ENCODE data around the gene DYNC2LI1. TPM values are rescaled to one million over a fixed set of nuclear protein-coding genes. Genes with fewer than 3 reads are reported as not detected.

DYNC2LI1 gene
- polyA plus RNA-seq, 2 of the 4 experiments (the other 2 are of a cell fraction) = 22.2 to 44.3 TPM

DNA sequence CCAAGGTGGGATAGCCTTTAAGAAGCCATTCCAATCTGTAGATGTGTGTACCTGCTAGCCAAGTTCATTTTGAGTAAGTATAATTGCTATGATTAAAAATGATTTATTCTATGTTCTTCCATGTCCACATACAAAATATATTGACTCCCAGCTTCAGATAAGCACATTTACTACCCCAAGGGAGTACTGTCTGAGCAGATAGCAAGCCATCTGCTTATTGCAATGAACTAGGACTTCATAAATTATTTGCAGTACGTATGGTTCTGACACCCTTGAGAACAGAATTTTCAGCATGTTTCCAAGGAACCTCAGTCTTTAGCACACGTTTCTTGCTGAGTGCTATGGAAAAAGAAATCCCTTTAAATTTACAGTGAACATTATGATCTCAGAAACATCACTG lies 36.6 kb downstream of the DYNC2LI1 start (continued):
- TF ChIP-seq, protein P1, sequence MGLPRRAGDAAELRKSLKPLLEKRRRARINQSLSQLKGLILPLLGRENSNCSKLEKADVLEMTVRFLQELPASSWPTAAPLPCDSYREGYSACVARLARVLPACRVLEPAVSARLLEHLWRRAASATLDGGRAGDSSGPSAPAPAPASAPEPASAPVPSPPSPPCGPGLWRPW (IDR thresholded peaks at IDR 0.05) = no peak
- TF ChIP-seq HDAC2 (IDR thresholded peaks at IDR 0.05) (no peak), KDM5A (IDR thresholded peaks at IDR 0.05) (no peak)

DNA sequence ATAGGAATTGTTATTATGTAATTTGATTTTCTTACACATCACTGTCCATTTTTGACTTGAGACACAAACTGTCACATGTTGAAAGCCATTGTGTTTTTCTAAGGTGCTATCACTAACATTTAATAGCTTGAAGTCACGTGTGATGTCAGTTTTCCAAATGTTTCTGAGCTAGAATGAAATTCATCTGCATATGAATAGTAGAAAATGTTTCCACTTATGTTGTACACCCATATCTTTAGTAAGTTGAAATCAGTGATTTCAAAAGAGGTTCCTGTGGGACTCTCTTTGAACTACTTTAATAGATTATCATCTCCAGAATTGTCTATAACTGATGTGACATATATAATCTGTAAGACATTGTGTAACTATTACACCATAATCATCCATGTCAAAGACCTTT lies 37.0 kb downstream of the DYNC2LI1 start:
- H3K9me3 ChIP-seq = no peaks in the 10 kb centered on the region
- H3K4me1 ChIP-seq = peaks cover 28% of the 10 kb centered on the region
- no peak overlapping the region for H3K4me3 ChIP-seq
- ATAC-seq = no peak
- WGBS (ENCODE audit: missing lambda C conversion rate) = 82% methylated on average over 1 of the region's 1 CpG
- FAIRE-seq = no peak
- DNase-seq (ENCODE audit: low read depth in 1 of 2, low spot score in 1 of 2) = no peak
- H3K4me2 ChIP-seq = no peak overlapping the region
- no peak for TF ChIP-seq HOXB13 (CRISPR knock-in tag; IDR thresholded peaks at IDR 0.05; ENCODE audit: low read depth)
- no peak for TF ChIP-seq RARB (CRISPR knock-in tag; IDR thresholded peaks at IDR 0.05)
- TF ChIP-seq NFE2L2 (conservative IDR thresholded peaks at IDR 0.05; ENCODE audit: low read length) = no peak
- no peak for TF ChIP-seq FOSL2 (IDR thresholded peaks at IDR 0.05)
- TF ChIP-seq FOSL2 (CRISPR knock-in tag; IDR thresholded peaks at IDR 0.05) = no peak
- TF ChIP-seq TFCP2L1 (CRISPR knock-in tag; IDR thresholded peaks at IDR 0.05) = no peak
- TF ChIP-seq E2F6 (IDR thresholded peaks at IDR 0.05; ENCODE audit: borderline replicate concordance, low read depth) = no peak
- TF ChIP-seq NR3C1 (IDR thresholded peaks at IDR 0.05) = no peak
- TF ChIP-seq RFX5 (IDR thresholded peaks at IDR 0.05) = no peak
- TF ChIP-seq FOSB (CRISPR knock-in tag; IDR thresholded peaks at IDR 0.05) = no peak
- TF ChIP-seq, protein P2, sequence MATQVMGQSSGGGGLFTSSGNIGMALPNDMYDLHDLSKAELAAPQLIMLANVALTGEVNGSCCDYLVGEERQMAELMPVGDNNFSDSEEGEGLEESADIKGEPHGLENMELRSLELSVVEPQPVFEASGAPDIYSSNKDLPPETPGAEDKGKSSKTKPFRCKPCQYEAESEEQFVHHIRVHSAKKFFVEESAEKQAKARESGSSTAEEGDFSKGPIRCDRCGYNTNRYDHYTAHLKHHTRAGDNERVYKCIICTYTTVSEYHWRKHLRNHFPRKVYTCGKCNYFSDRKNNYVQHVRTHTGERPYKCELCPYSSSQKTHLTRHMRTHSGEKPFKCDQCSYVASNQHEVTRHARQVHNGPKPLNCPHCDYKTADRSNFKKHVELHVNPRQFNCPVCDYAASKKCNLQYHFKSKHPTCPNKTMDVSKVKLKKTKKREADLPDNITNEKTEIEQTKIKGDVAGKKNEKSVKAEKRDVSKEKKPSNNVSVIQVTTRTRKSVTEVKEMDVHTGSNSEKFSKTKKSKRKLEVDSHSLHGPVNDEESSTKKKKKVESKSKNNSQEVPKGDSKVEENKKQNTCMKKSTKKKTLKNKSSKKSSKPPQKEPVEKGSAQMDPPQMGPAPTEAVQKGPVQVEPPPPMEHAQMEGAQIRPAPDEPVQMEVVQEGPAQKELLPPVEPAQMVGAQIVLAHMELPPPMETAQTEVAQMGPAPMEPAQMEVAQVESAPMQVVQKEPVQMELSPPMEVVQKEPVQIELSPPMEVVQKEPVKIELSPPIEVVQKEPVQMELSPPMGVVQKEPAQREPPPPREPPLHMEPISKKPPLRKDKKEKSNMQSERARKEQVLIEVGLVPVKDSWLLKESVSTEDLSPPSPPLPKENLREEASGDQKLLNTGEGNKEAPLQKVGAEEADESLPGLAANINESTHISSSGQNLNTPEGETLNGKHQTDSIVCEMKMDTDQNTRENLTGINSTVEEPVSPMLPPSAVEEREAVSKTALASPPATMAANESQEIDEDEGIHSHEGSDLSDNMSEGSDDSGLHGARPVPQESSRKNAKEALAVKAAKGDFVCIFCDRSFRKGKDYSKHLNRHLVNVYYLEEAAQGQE (IDR thresholded peaks at IDR 0.05) = no peak
- no peak for TF ChIP-seq KDM1A (IDR thresholded peaks at IDR 0.05; ENCODE audit: low read depth)
- TF ChIP-seq, protein P3, sequence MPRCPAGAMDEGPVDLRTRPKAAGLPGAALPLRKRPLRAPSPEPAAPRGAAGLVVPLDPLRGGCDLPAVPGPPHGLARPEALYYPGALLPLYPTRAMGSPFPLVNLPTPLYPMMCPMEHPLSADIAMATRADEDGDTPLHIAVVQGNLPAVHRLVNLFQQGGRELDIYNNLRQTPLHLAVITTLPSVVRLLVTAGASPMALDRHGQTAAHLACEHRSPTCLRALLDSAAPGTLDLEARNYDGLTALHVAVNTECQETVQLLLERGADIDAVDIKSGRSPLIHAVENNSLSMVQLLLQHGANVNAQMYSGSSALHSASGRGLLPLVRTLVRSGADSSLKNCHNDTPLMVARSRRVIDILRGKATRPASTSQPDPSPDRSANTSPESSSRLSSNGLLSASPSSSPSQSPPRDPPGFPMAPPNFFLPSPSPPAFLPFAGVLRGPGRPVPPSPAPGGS (IDR thresholded peaks at IDR 0.05) = no peak
- TF ChIP-seq USF2 (IDR thresholded peaks at IDR 0.05) = no peak
- no peak for TF ChIP-seq EP300 (IDR thresholded peaks at IDR 0.05)
- POLR2A ChIA-PET = no interaction called here
- H3K27ac ChIP-seq = no peak overlapping the region
- CTCF ChIA-PET = interaction anchor here (1.4 kb wide), 1 partner anchor 200 kb away, joined by 3 read pairs; no protein-coding TSS in a partner anchor

DNA sequence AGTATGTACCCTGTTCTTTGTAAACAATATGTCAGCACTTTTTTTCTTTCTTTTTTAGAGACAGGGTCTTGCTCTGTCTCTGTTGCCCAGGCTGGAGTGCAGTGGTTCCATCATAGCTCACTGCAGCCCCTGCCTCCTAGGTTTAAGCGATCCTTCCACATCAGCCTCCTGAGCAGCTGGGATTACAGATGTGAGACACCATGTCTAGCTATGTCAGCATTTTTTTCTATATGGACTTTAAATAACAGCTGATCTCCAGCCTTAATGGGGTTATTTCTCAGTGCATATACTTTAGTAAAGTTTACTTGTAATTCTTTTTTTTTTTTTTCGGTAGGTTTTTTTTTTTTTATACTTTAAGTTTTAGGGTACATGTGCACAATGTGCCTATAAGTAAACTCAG lies 38.2 kb downstream of the DYNC2LI1 start:
- Histone ChIP-seq H3K4me3 (no peak overlapping the region), H3K4me2 (no peak overlapping the region), H3K27ac (no peak overlapping the region), H3K9me3 (no peaks in the 10 kb centered on the region), H3K4me1 (peaks cover 16% of the 10 kb centered on the region)
- no peak for FAIRE-seq
- TF ChIP-seq MAFK (IDR thresholded peaks at IDR 0.05; ENCODE audit: partially characterized antibody) (peak; percentile 93), CBX2 (IDR thresholded peaks at IDR 0.05; ENCODE audit: borderline replicate concordance, low read depth) (no peak), HDAC2 (IDR thresholded peaks at IDR 0.05) (no peak)
- TF ChIP-seq, protein P4, sequence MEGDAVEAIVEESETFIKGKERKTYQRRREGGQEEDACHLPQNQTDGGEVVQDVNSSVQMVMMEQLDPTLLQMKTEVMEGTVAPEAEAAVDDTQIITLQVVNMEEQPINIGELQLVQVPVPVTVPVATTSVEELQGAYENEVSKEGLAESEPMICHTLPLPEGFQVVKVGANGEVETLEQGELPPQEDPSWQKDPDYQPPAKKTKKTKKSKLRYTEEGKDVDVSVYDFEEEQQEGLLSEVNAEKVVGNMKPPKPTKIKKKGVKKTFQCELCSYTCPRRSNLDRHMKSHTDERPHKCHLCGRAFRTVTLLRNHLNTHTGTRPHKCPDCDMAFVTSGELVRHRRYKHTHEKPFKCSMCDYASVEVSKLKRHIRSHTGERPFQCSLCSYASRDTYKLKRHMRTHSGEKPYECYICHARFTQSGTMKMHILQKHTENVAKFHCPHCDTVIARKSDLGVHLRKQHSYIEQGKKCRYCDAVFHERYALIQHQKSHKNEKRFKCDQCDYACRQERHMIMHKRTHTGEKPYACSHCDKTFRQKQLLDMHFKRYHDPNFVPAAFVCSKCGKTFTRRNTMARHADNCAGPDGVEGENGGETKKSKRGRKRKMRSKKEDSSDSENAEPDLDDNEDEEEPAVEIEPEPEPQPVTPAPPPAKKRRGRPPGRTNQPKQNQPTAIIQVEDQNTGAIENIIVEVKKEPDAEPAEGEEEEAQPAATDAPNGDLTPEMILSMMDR (IDR thresholded peaks at IDR 0.05) = no peak
- POLR2A ChIA-PET = no interaction called here
- 86% methylated on average over 2 of the region's 2 CpGs for WGBS (ENCODE audit: missing lambda C conversion rate)
- ATAC-seq = no peak
- CTCF ChIA-PET = interaction anchor here (0.7 kb wide), 1 partner anchor 10 kb away, joined by 3 read pairs; no protein-coding TSS in a partner anchor
- DNase-seq (ENCODE audit: low read depth in 1 of 2, low spot score in 1 of 2) = no peak

Data from A549 (cell line).